ENCODE results near the gene CGA.

DNA sequence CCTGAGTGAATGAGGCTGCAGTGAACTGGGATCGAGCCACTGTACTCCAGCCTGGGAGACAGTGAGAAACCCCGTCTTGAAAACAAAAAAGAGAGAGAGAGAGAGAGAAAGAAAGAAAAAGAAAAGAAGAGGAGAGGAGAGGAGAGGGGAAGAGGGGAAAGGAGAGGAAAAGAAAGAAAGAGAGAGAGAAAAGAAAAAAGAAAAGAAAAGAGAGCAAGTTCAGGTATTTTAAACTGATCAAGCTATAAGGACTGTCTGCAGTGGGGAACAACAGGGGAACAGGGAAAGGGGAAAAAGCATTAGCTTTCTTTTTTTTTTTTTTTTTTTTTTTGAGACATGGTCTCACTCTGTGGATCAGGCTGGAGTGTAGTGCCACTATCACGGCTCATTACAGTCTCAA, 2.5 kb downstream of the CGA start:
- no peak for TF ChIP-seq CTCF (IDR thresholded peaks at IDR 0.05)
- no peak for TF ChIP-seq POLR2AphosphoS5 (IDR thresholded peaks at IDR 0.05; ENCODE audit: low read depth, low read length)
- TF ChIP-seq FOXM1 (IDR thresholded peaks at IDR 0.05; ENCODE audit: low read depth): no peak

Data from SK-N-SH (cell line).